ENCODE measurements around the gene INPP4A.

GRCh38 chr2:98487101-98487805 is 42.6 kb downstream of the INPP4A start:
- TF ChIP-seq, protein P1, sequence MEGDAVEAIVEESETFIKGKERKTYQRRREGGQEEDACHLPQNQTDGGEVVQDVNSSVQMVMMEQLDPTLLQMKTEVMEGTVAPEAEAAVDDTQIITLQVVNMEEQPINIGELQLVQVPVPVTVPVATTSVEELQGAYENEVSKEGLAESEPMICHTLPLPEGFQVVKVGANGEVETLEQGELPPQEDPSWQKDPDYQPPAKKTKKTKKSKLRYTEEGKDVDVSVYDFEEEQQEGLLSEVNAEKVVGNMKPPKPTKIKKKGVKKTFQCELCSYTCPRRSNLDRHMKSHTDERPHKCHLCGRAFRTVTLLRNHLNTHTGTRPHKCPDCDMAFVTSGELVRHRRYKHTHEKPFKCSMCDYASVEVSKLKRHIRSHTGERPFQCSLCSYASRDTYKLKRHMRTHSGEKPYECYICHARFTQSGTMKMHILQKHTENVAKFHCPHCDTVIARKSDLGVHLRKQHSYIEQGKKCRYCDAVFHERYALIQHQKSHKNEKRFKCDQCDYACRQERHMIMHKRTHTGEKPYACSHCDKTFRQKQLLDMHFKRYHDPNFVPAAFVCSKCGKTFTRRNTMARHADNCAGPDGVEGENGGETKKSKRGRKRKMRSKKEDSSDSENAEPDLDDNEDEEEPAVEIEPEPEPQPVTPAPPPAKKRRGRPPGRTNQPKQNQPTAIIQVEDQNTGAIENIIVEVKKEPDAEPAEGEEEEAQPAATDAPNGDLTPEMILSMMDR (IDR thresholded peaks at IDR 0.05) = no peak
- TF ChIP-seq YY1 (IDR thresholded peaks at IDR 0.05; ENCODE audit: low read depth) = no peak
- no peak for TF ChIP-seq PBX3 (IDR thresholded peaks at IDR 0.05)
- no peak for TF ChIP-seq RAD21 (IDR thresholded peaks at IDR 0.05; ENCODE audit: low read length)
- TF ChIP-seq EP300 (IDR thresholded peaks at IDR 0.05; ENCODE audit: borderline replicate concordance in 1 of 2, low read depth in 1 of 2, low read length in 1 of 2) = no peak
- TF ChIP-seq, protein P2, sequence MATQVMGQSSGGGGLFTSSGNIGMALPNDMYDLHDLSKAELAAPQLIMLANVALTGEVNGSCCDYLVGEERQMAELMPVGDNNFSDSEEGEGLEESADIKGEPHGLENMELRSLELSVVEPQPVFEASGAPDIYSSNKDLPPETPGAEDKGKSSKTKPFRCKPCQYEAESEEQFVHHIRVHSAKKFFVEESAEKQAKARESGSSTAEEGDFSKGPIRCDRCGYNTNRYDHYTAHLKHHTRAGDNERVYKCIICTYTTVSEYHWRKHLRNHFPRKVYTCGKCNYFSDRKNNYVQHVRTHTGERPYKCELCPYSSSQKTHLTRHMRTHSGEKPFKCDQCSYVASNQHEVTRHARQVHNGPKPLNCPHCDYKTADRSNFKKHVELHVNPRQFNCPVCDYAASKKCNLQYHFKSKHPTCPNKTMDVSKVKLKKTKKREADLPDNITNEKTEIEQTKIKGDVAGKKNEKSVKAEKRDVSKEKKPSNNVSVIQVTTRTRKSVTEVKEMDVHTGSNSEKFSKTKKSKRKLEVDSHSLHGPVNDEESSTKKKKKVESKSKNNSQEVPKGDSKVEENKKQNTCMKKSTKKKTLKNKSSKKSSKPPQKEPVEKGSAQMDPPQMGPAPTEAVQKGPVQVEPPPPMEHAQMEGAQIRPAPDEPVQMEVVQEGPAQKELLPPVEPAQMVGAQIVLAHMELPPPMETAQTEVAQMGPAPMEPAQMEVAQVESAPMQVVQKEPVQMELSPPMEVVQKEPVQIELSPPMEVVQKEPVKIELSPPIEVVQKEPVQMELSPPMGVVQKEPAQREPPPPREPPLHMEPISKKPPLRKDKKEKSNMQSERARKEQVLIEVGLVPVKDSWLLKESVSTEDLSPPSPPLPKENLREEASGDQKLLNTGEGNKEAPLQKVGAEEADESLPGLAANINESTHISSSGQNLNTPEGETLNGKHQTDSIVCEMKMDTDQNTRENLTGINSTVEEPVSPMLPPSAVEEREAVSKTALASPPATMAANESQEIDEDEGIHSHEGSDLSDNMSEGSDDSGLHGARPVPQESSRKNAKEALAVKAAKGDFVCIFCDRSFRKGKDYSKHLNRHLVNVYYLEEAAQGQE (IDR thresholded peaks at IDR 0.05; ENCODE audit: low read depth, low read length) = no peak
- TF ChIP-seq JUND (IDR thresholded peaks at IDR 0.05) = no peak
- TF ChIP-seq TAF1 (IDR thresholded peaks at IDR 0.05; ENCODE audit: borderline replicate concordance, low read depth, low read length) = no peak

All from SK-N-SH (cell line).